ENCODE measurements around the gene GZF1.

GZF1 gene

GRCh38 chr20:23374441-23374840 lies 12.5 kb downstream of the GZF1 start:
- H3K4me3 ChIP-seq (ENCODE audit: low read depth, low read length) = no peak overlapping the region
- in situ Hi-C loops (cut with HindIII; ENCODE audit: low sequenced_read_pairs) = no loop called here
- TF ChIP-seq CTCF (IDR thresholded peaks at IDR 0.05; ENCODE audit: low read depth, low read length) = no peak

DNA sequence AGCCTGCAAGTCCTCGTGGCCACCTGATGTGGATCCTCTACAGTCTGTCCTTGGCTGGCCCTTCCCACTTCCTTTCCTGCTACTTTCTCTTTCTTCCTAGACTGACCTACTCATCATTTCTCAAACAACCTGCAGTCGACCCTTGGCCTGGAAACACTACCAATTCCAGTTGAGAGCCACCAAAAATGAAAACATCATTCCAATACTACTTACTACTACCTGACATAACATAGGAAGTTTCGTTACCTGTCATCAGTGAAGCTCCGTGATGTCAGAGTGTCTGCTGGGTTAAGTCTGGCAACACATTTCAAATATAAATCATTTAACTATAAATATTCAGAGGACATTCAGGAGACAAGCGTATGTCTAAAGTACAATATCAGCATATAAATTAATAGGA lies 13.8 kb downstream of the GZF1 start:
- DNase-seq (ENCODE audit: low read depth, low spot score) = no peak
- TF ChIP-seq CTCF (IDR thresholded peaks at IDR 0.05; ENCODE audit: low read depth, low read length) = no peak
- H3K4me3 ChIP-seq (ENCODE audit: low read depth, low read length) = no peak overlapping the region
- in situ Hi-C loops (cut with HindIII; ENCODE audit: low sequenced_read_pairs) = no loop called here

More at GRCh38 chr20:23374441-23374840, 12.5 kb downstream of the GZF1 start:
- DNase-seq (ENCODE audit: low read depth, low spot score) = no peak

- no peak overlapping the region for H3K4me3 ChIP-seq (ENCODE audit: low read depth, low read length)
- no peak for TF ChIP-seq CTCF (IDR thresholded peaks at IDR 0.05; ENCODE audit: low read depth, low read length)
- in situ Hi-C loops (cut with HindIII; ENCODE audit: low sequenced_read_pairs) = no loop called here
- DNase-seq (ENCODE audit: low read depth, low spot score) = no peak
These were observed 17.8 kb downstream of the GZF1 start for GRCh38 chr20:23379772-23380171.

- H3K4me3 ChIP-seq (ENCODE audit: low read depth, low read length) = no peak overlapping the region
- DNase-seq (ENCODE audit: low read depth, low spot score) = no peak
- TF ChIP-seq CTCF (IDR thresholded peaks at IDR 0.05; ENCODE audit: low read depth, low read length) = no peak
- in situ Hi-C loops (cut with HindIII; ENCODE audit: low sequenced_read_pairs) = no loop called here
These were observed 19.9 kb downstream of the GZF1 start for GRCh38 chr20:23381876-23382275.

DNA sequence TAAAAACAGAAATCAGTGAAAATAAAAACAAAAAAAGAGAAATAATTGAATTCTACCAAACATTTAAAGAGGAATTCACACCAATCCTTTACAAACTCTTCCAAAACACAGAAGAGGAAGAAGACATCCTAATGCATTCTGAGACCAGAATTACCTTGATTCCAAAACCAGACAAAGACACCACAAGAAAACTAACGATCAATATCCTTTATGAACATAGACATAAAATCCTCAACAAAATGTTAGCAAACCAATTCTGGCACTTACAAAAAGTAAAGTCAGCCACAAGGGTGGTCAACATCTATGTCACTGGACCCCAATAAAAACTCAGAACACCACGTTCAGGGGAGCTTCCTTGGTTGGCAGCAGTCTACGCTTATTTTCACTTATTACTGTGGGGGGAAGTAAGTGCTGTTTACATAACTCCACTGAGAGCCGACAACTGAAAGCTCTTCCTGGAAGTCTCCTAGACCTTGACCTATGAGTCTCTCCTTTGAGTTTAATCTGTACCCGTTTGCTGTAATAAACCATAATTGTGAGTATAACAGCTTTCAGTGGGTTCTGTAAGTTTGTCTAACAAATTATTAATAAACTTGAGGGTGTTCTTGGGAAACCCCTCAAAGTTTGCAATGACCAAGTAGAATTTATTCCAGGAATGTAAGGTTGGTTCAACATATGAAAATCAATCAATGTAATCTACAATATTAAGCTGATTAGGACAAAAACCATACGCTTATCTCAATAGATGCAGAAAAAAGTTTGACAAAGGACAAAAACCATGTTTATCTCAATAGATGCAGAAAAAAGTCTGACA lies 24.5 kb downstream of the GZF1 start:
- H3K4me3 ChIP-seq (ENCODE audit: low read depth, low read length) = no peak overlapping the region
- in situ Hi-C loops (cut with HindIII; ENCODE audit: low sequenced_read_pairs) = no loop called here
- TF ChIP-seq CTCF (IDR thresholded peaks at IDR 0.05; ENCODE audit: low read depth, low read length) = no peak
- no peak for DNase-seq (ENCODE audit: low read depth, low spot score)

DNA sequence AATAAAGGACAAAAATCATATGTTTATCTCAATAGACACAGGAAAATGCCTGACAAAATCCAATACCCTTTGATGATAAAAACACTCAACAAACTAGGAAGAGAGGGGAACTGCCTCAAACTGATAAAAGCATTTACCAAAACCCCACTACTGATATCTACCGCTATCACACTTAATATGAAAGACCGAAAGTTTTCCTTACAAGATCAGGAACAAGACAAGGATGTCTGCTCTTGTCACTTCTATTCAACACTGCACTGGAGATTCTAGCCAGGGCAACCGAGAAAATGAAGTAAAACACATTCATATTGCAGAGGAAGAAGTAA lies 25.1 kb downstream of the GZF1 start:
- no peak for DNase-seq (ENCODE audit: low read depth, low spot score)
- in situ Hi-C loops (cut with HindIII; ENCODE audit: low sequenced_read_pairs) = no loop called here
- no peak for TF ChIP-seq CTCF (IDR thresholded peaks at IDR 0.05; ENCODE audit: low read depth, low read length)
- H3K4me3 ChIP-seq (ENCODE audit: low read depth, low read length) = no peak overlapping the region
